CD4-positive, alpha-beta T cell treated with Interleukin-6 for 4 hours (primary cell): ENCODE results near the gene MAGOHB.
"Not testable (repeated sequence)": the region's sequence is repeated elsewhere in the genome, so short reads cannot be mapped to it uniquely, and the experiment has no call there.

Experiments
- DNase-seq: peaks from one replicate; pipeline ENCODE4 v3.0.0-alpha.2; 2020; ENCODE audit warnings: mixed read lengths

MAGOHB gene

GRCh38 chr12:10613349-10614055 lies at the start of gene MAGOHB:
TSS of gene MAGOHB (minus strand) at chr12:10613609. CDS start at chr12:10613532, 77 bp downstream.
- peak; percentile 96 for DNase-seq

- DNase-seq: no peak
Measured at GRCh38 chr12:10661338-10661737, 47.9 kb upstream of the MAGOHB start.

- no peak for DNase-seq
Measured at GRCh38 chr12:10654003-10654402, 40.6 kb upstream of the MAGOHB start.

GRCh38 chr12:10652192-10652591 lies 38.8 kb upstream of the MAGOHB start:
- no peak for DNase-seq

- not testable (repeated sequence) for DNase-seq
Measured at GRCh38 chr12:10646576-10646975, 33.2 kb upstream of the MAGOHB start.

GRCh38 chr12:10645910-10646309 lies 32.5 kb upstream of the MAGOHB start:
- DNase-seq: no peak

GRCh38 chr12:10641735-10642500 lies 28.5 kb upstream of the MAGOHB start:
- no peak for DNase-seq

- DNase-seq: no peak
Measured at GRCh38 chr12:10638728-10639127, 25.3 kb upstream of the MAGOHB start.

GRCh38 chr12:10636611-10637010 lies 23.2 kb upstream of the MAGOHB start:
- no peak for DNase-seq

- no peak for DNase-seq
Measured at GRCh38 chr12:10636124-10636523, 22.7 kb upstream of the MAGOHB start.

GRCh38 chr12:10635306-10635705 lies 21.9 kb upstream of the MAGOHB start:
- no peak for DNase-seq

GRCh38 chr12:10634427-10634826 lies 21.0 kb upstream of the MAGOHB start:
- no peak for DNase-seq

GRCh38 chr12:10633541-10633940 lies 20.1 kb upstream of the MAGOHB start:
- DNase-seq: no peak

GRCh38 chr12:10632226-10632625 lies 18.8 kb upstream of the MAGOHB start:
- no peak for DNase-seq

GRCh38 chr12:10624605-10625004 lies 11.2 kb upstream of the MAGOHB start:
- DNase-seq: no peak

GRCh38 chr12:10623131-10623530 lies 9.7 kb upstream of the MAGOHB start:
- DNase-seq: no peak

GRCh38 chr12:10621278-10621677 lies 7.9 kb upstream of the MAGOHB start:
- no peak for DNase-seq

GRCh38 chr12:10620078-10620779 lies 6.8 kb upstream of the MAGOHB start:
- no peak for DNase-seq

- DNase-seq: no peak
Measured at GRCh38 chr12:10618338-10618987, 5.1 kb upstream of the MAGOHB start.

GRCh38 chr12:10617863-10618262 lies 4.5 kb upstream of the MAGOHB start:
- DNase-seq: no peak

- no peak for DNase-seq
Measured at GRCh38 chr12:10615532-10615931, 2.1 kb upstream of the MAGOHB start.

- DNase-seq: no peak
Measured at GRCh38 chr12:10614056-10614370, 604 bp upstream of the MAGOHB start.

GRCh38 chr12:10612984-10613348 lies 443 bp downstream of the MAGOHB start:
- no peak for DNase-seq
